ACC112 (cell line): ENCODE data around the gene ARHGAP31.

ENCODE experiments used
- H2AFZ ChIP-seq: fragments of 200-600 bp; sonication (generic); one replicate; pipeline ENCODE4 v1.6.0; 2017; ENCODE audit warnings: antibody characterized with exemption, low read length; ENCODE audit not compliant: unreplicated experiment
- H3K27ac ChIP-seq: fragments of 200-600 bp; sonication (generic); 2 replicates; pipeline ENCODE4 v1.5.1; 2014; ENCODE audit warnings: low read depth, mild to moderate bottlenecking, antibody characterized with exemption, low read length, moderate library complexity
- H3K27me3 ChIP-seq: fragments of 200-600 bp; sonication (generic); 2 replicates; pipeline ENCODE4 v1.6.1; 2014; ENCODE audit warnings: mild to moderate bottlenecking, antibody characterized with exemption, low read length, moderate library complexity, mixed read lengths; ENCODE audit not compliant: insufficient read depth
- H3K36me3 ChIP-seq: fragments of 200-600 bp; sonication (generic); 2 replicates; pipeline ENCODE4 v1.6.1; 2016; ENCODE audit warnings: mild to moderate bottlenecking, antibody characterized with exemption, low read length, moderate library complexity, mixed read lengths; ENCODE audit not compliant: insufficient read depth
- H3K4me1 ChIP-seq: fragments of 200-600 bp; sonication (generic); one replicate; pipeline ENCODE4 v1.6.1; 2016; ENCODE audit warnings: low read length, mixed read lengths; ENCODE audit not compliant: insufficient read depth, unreplicated experiment, control insufficient read depth
- H3K4me3 ChIP-seq: fragments of 200-600 bp; sonication (generic); 2 replicates; pipeline ENCODE4 v1.5.1; 2014; ENCODE audit warnings: mild to moderate bottlenecking, low read depth, low read length
- H3K79me2 ChIP-seq: fragments of 200-600 bp; sonication (generic); one replicate; pipeline ENCODE4 v1.6.0; 2016; ENCODE audit warnings: low read length; ENCODE audit not compliant: control insufficient read depth, unreplicated experiment, insufficient read depth

The ARHGAP31 gene

GRCh38 chr3:119294696-119295671 is 801 bp downstream of the ARHGAP31 start:
- peaks cover 25% of the 10 kb centered on the region for H3K4me1 ChIP-seq
- peak overlapping the region; percentile 94 for H2AFZ ChIP-seq
- no peaks in the 10 kb centered on the region for H3K36me3 ChIP-seq
- peaks cover 48% of the 10 kb centered on the region for H3K79me2 ChIP-seq
- peak overlapping the region; percentile 93 for H3K4me3 ChIP-seq
- H3K27ac ChIP-seq, result peak overlapping the region; percentile 68
- no peaks in the 10 kb centered on the region for H3K27me3 ChIP-seq

DNA sequence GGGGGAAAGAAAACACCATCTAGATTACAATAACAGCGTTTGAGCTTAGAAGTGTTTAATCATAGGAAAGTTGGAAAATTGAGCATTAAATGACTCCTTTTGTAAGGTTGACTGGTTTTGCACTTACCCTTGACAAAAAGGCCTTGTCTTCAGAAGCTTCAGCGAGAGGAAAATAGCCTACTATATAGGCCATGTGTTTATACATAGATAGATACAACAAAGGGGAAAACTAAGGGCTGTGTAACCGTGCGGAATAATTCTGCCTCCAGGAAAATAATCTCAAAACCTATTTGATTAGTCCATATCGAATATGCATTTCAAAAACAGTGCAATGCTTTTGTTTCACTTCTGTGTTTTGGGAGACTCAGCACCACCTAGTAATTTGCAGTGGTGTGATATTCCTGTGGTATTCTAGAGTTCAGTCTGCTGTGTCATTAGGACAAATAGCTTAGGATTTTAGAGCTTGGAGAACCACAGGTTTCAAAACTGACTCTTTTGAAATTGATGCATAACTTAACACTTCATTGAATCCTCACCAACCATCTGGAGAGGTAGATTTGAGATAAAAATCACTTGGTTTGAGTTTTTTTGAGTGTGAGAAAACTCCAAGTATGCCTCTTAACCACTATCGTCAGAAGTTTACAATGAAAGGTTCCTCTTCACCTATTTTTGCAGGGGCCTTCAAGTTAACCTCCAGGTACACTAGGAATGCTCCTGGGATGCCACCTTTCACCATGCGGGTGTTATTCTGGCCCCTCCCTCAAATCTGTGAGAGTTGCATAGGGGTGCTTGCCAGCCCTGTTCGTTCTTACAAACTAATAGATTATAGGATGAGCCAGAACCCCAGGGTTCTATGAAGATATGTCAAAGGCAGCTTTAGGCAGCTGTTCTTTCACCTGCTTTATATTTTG is 1.9 kb downstream of the ARHGAP31 start:
- Histone ChIP-seq H3K27me3 (no peaks in the 10 kb centered on the region), H2AFZ (no peak overlapping the region), H3K4me3 (peak overlapping the region; percentile 93), H3K79me2 (peaks cover 48% of the 10 kb centered on the region), H3K36me3 (no peaks in the 10 kb centered on the region), H3K27ac (peak overlapping the region; percentile 41), H3K4me1 (peaks cover 25% of the 10 kb centered on the region)

- H3K79me2 ChIP-seq, result peaks cover 54% of the 10 kb centered on the region
- no peaks in the 10 kb centered on the region for H3K36me3 ChIP-seq
- H2AFZ ChIP-seq, result no peak overlapping the region
- H3K27me3 ChIP-seq, result no peaks in the 10 kb centered on the region
- peak overlapping the region; percentile 93 for H3K4me3 ChIP-seq
- H3K27ac ChIP-seq, result peak overlapping the region; percentile 27; the same call in 1 of the 2 replicates
- peaks cover 27% of the 10 kb centered on the region for H3K4me1 ChIP-seq
Measured at GRCh38 chr3:119296727-119297122, 2.5 kb downstream of the ARHGAP31 start.

DNA sequence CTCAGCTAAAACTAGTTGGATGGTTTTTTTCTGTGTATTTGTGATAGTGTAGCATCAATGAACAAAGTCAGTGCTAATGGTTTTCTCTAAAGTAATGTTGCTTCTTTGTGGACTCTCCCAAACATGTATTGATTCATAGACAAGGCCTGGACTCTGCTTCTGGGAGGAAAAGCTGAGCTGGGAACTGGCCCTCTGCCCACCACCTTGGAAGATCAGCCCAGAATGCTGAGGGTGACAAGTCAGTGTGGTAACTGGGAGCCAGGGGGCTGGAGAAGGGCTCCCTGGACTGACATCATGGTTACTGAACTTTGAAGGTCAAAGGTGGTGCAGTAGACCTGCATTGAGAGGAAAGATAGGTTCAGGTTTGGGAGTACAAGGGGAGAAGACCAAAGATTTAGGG is 3.0 kb downstream of the ARHGAP31 start:
- Histone ChIP-seq H3K79me2 (peaks cover 58% of the 10 kb centered on the region), H3K4me1 (peaks cover 29% of the 10 kb centered on the region)

GRCh38 chr3:119298565-119298941 is 4.4 kb downstream of the ARHGAP31 start:
- Histone ChIP-seq H3K4me3 (no peak overlapping the region), H2AFZ (no peak overlapping the region), H3K27me3 (no peaks in the 10 kb centered on the region), H3K79me2 (peaks cover 68% of the 10 kb centered on the region), H3K36me3 (no peaks in the 10 kb centered on the region), H3K27ac (no peak overlapping the region), H3K4me1 (peaks cover 43% of the 10 kb centered on the region)

More for the DNA sequence above, 3.0 kb downstream of the ARHGAP31 start:
- H2AFZ ChIP-seq, result no peak overlapping the region
- H3K36me3 ChIP-seq, result no peaks in the 10 kb centered on the region
- H3K27ac ChIP-seq, result peak overlapping the region; percentile 27; the same call in 1 of the 2 replicates
- H3K4me3 ChIP-seq, result peak overlapping the region; percentile 93
- H3K27me3 ChIP-seq, result no peaks in the 10 kb centered on the region

DNA sequence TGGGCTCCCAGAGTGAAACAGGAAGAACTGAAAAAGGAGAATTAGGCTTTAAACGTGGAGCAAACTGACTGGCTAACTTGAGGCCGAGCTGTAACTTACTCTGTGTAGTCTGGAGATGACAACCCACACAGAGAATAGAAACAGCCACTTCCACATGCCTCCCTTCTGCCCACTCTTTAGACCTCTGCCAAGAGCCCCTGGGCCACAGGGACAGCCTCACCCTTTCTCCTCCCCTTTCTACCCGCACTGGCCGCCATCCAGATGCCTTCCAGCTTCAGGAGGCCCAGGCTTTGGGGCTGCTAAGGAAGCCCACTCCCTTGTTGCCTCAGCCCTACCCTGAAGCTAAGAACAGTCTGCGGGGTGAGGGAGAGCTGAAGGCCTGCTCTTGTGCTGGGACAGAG is 6.8 kb downstream of the ARHGAP31 start:
- H3K36me3 ChIP-seq, result no peaks in the 10 kb centered on the region
- H3K27me3 ChIP-seq, result no peaks in the 10 kb centered on the region
- H3K79me2 ChIP-seq, result peaks cover 65% of the 10 kb centered on the region
- H3K27ac ChIP-seq, result no peak overlapping the region
- H3K4me3 ChIP-seq, result no peak overlapping the region
- peaks cover 61% of the 10 kb centered on the region for H3K4me1 ChIP-seq
- no peak overlapping the region for H2AFZ ChIP-seq

GRCh38 chr3:119301662-119302061 is 7.5 kb downstream of the ARHGAP31 start:
- Histone ChIP-seq H3K4me3 (no peak overlapping the region), H3K79me2 (peaks cover 59% of the 10 kb centered on the region), H3K27me3 (no peaks in the 10 kb centered on the region), H2AFZ (no peak overlapping the region), H3K4me1 (peaks cover 54% of the 10 kb centered on the region), H3K27ac (no peak overlapping the region), H3K36me3 (no peaks in the 10 kb centered on the region)

DNA sequence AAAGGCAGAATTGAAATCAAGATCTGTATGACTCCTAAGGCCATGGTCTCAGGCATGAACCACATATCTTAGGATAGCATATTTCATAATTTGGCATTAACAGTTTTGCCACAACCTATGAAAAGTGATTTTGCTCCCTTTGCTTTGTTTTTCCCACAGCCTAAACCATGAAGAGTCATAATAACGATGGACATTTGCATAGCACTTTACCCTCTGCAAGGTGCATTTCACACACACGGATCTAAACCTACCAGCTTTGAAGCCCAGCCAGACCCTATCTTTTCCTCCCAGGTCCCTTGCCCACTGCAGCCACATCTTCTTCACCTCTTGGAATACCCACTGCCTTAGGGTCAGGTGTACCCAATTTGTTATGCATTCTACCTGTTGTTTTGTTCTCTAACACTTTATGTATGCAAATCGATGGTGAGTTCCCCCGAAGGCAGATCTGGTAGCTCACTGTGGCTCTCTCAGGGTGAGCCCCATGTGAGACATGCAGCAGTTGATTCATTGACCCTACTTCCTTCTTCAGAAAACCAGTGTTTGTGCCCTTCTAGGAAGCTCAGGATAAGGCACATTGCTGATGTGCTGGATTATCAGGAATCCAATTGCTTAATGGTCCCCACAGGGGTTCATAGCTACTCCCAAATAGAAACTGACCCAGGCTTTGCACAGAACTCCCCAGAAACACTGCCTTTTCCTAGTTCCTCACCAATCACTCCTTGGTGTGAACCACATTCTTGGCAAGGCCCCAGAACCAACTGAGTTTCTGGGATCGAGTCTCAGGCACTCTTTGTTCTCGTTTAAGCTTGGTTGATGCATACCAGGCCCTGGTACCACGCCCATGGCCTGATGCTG is 8.7 kb downstream of the ARHGAP31 start:
- H2AFZ ChIP-seq, result no peak overlapping the region
- H3K36me3 ChIP-seq, result no peaks in the 10 kb centered on the region
- H3K27ac ChIP-seq, result peak overlapping the region; percentile 62; the same call in 1 of the 2 replicates
- no peaks in the 10 kb centered on the region for H3K27me3 ChIP-seq
- H3K79me2 ChIP-seq, result peaks cover 52% of the 10 kb centered on the region
- no peak overlapping the region for H3K4me3 ChIP-seq
- peaks cover 41% of the 10 kb centered on the region for H3K4me1 ChIP-seq

DNA sequence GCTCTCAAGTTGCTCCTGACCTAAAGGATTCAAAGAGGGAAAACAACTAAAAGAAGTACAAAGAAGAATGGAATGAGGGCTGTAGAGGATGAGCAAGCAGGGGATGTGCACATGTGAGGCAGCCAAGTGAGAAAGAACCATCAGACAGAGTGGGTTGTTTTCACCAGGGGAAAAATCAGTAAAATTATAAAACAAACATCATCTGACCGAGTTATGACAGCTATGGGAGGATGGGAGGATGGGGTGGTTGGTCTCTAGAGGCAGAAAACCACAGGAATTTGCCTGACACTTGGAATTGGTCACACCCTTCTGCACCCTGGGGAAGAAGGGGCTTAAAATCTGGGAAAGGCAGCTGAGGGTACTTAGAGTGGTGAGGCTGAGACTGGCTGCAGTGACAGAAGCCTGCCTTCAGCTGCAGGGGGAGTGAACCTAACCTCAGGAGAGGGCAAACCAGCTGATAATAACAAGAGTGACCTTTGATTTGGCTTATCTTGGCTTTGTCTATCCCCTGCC is 10.1 kb downstream of the ARHGAP31 start:
- peak overlapping the region; percentile 62 for H3K27ac ChIP-seq
- no peaks in the 10 kb centered on the region for H3K27me3 ChIP-seq
- no peak overlapping the region for H2AFZ ChIP-seq
- no peak overlapping the region for H3K4me3 ChIP-seq
- H3K36me3 ChIP-seq, result no peaks in the 10 kb centered on the region
- H3K79me2 ChIP-seq, result peaks cover 52% of the 10 kb centered on the region
- H3K4me1 ChIP-seq, result peaks cover 43% of the 10 kb centered on the region
